Suprapubic skin (tissue), 4 donors: Measurements from ENCODE around the gene KRT27.
"Not testable (repeated sequence)": the region's sequence is repeated elsewhere in the genome, so short reads cannot be mapped to it uniquely, and the experiment has no call there.

Source experiments
- EP300 ChIP-seq: sonication (generic); formaldehyde crosslinking; IDR thresholded peaks from one replicate; pipeline ENCODE4 v1.6.1; 2017; ENCODE audit warnings: antibody characterized with exemption
- POLR2A ChIP-seq, 2 donors: fragments of 450-650 bp; IDR thresholded peaks; one replicate each; pipeline ENCODE4 v1.6.1; 2017; ENCODE audit warnings: antibody characterized with exemption in 2 of 2, mild to moderate bottlenecking in 2 of 2, moderate library complexity in 2 of 2
- POLR2AphosphoS5 ChIP-seq, 3 donors: sonication (generic); formaldehyde crosslinking; IDR thresholded peaks; one replicate each; pipeline ENCODE4 v1.6.1; 2017; ENCODE audit warnings: antibody characterized with exemption in 3 of 3
- TF ChIP-seq, protein P1 (sequence below), 2 donors: fragments of 200-600 bp in 1 of 2; fragments of 450-650 bp in 1 of 2; sonication (generic) in 1 of 2; IDR thresholded peaks; one replicate each; pipeline ENCODE4 v1.5.1; 2016 to 2019; ENCODE audit warnings: antibody characterized with exemption in 2 of 2, mild to moderate bottlenecking in 1 of 2, moderate library complexity in 1 of 2

DNA sequence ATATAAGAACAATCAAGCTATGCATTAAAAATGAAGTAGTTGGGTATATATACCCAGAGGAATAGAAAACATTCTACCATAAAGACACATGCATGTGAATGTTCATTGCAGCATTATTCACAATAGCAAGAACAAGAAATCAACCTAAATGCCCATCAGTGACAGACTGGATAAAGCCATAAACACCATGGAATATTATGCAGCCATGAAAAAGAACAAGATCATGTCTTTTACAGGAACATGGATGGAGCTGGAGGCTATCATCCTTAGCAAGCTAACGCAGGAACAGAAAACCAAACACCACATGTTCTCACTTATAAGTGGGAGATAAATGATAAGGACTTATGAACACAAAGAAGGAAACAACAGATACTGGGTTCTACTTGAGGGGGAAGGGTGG lies 33.7 kb downstream of the KRT27 start:
- TF ChIP-seq POLR2A (IDR thresholded peaks at IDR 0.05); POLR2AphosphoS5 (IDR thresholded peaks at IDR 0.05); EP300: not testable (repeated sequence)
- TF ChIP-seq, protein P1, sequence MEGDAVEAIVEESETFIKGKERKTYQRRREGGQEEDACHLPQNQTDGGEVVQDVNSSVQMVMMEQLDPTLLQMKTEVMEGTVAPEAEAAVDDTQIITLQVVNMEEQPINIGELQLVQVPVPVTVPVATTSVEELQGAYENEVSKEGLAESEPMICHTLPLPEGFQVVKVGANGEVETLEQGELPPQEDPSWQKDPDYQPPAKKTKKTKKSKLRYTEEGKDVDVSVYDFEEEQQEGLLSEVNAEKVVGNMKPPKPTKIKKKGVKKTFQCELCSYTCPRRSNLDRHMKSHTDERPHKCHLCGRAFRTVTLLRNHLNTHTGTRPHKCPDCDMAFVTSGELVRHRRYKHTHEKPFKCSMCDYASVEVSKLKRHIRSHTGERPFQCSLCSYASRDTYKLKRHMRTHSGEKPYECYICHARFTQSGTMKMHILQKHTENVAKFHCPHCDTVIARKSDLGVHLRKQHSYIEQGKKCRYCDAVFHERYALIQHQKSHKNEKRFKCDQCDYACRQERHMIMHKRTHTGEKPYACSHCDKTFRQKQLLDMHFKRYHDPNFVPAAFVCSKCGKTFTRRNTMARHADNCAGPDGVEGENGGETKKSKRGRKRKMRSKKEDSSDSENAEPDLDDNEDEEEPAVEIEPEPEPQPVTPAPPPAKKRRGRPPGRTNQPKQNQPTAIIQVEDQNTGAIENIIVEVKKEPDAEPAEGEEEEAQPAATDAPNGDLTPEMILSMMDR (IDR thresholded peaks at IDR 0.05): not testable (repeated sequence)
